ENCODE data around the gene TRIM50. TPM values are rescaled to one million over a fixed set of nuclear protein-coding genes. Genes with fewer than 3 reads are reported as not detected.

The TRIM50 gene
- total and polyA plus RNA-seq, 9 of the 15 experiments (the other 6 are each of a cell fraction or from before 2014, with no cell fraction given), result not detected

DNA sequence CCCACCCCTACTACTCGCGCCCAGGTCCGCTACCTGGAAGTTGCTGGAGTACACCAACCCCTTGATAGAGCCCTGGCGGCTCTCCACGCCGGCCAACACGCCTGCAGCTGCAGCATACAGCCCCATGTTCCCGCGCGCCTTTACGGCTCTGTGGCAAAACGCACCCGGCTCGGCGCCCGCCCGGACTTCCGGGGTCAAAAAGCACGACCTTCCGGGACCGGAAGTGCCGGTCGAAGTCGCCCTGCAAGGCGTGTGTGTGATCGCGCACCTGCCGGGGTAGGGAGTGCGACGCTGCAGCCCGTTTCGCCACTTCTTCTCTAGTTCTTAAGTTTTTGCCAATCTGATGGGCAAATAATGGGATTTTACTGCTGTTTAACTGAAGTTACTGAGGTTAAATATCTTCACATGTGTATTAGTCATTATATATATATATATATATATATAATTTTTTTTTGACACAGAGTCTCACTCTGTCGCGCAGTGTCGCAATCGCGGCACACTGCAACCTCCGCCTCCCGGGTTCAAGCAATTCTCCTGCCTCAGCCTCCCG is 19.1 kb downstream of the TRIM50 start, which contains the start of gene NSUN5 (continued):
- TF ChIP-seq, protein P1, sequence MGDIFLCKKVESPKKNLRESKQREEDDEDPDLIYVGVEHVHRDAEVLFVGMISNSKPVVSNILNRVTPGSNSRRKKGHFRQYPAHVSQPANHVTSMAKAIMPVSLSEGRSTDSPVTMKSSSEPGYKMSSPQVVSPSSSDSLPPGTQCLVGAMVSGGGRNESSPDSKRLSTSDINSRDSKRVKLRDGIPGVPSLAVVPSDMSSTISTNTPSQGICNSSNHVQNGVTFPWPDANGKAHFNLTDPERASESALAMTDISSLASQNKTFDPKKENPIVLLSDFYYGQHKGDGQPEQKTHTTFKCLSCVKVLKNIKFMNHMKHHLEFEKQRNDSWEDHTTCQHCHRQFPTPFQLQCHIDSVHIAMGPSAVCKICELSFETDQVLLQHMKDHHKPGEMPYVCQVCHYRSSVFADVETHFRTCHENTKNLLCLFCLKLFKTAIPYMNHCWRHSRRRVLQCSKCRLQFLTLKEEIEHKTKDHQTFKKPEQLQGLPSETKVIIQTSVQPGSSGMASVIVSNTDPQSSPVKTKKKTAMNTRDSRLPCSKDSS (IDR thresholded peaks at IDR 0.05; ENCODE audit: low read depth, partially characterized antibody), result no peak
- TF ChIP-seq C11orf30 (IDR thresholded peaks at IDR 0.05; ENCODE audit: low read depth) (peak; percentile 77; the same call in 1 of the 2 replicates), MYBL2 (IDR thresholded peaks at IDR 0.05; ENCODE audit: low read depth) (no peak), MYBL2 (CRISPR knock-in tag; IDR thresholded peaks at IDR 0.05; ENCODE audit: borderline replicate concordance) (no peak), RBBP5 (IDR thresholded peaks at IDR 0.05; ENCODE audit: borderline replicate concordance, insufficient read depth, low read length, poor library complexity, severe bottlenecking) (peak; percentile 80), ZNF609 (CRISPR knock-in tag; IDR thresholded peaks at IDR 0.05; ENCODE audit: borderline replicate concordance) (no peak), MXD1 (CRISPR knock-in tag; IDR thresholded peaks at IDR 0.05; ENCODE audit: borderline replicate concordance, poor library complexity, severe bottlenecking) (peak; percentile 59), ZZZ3 (IDR thresholded peaks at IDR 0.05) (no peak), TBL1XR1 (IDR thresholded peaks at IDR 0.05; ENCODE audit: low read length in 2 of 2) (peak in 1 of 2 experiments; percentile 12; a peak in 1 of 4 replicates), ZNF764 (CRISPR knock-in tag; IDR thresholded peaks at IDR 0.05; ENCODE audit: low read depth) (no peak), UBTF (IDR thresholded peaks at IDR 0.05; ENCODE audit: borderline replicate concordance in 1 of 2, low read depth in 2 of 2, low read length in 2 of 2) (0 out of 4 replicates have a peak, but pooled peaks have one; percentile 29 to 49)
- TF ChIP-seq, protein P2, sequence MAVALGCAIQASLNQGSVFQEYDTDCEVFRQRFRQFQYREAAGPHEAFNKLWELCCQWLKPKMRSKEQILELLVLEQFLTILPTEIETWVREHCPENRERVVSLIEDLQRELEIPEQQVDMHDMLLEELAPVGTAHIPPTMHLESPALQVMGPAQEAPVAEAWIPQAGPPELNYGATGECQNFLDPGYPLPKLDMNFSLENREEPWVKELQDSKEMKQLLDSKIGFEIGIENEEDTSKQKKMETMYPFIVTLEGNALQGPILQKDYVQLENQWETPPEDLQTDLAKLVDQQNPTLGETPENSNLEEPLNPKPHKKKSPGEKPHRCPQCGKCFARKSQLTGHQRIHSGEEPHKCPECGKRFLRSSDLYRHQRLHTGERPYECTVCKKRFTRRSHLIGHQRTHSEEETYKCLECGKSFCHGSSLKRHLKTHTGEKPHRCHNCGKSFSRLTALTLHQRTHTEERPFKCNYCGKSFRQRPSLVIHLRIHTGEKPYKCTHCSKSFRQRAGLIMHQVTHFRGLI (CRISPR knock-in tag; IDR thresholded peaks at IDR 0.05), result 0 out of 2 replicates have a peak, but pooled peaks have one; percentile 68
